Measurements from ENCODE around the gene JARID2.

The JARID2 gene

DNA sequence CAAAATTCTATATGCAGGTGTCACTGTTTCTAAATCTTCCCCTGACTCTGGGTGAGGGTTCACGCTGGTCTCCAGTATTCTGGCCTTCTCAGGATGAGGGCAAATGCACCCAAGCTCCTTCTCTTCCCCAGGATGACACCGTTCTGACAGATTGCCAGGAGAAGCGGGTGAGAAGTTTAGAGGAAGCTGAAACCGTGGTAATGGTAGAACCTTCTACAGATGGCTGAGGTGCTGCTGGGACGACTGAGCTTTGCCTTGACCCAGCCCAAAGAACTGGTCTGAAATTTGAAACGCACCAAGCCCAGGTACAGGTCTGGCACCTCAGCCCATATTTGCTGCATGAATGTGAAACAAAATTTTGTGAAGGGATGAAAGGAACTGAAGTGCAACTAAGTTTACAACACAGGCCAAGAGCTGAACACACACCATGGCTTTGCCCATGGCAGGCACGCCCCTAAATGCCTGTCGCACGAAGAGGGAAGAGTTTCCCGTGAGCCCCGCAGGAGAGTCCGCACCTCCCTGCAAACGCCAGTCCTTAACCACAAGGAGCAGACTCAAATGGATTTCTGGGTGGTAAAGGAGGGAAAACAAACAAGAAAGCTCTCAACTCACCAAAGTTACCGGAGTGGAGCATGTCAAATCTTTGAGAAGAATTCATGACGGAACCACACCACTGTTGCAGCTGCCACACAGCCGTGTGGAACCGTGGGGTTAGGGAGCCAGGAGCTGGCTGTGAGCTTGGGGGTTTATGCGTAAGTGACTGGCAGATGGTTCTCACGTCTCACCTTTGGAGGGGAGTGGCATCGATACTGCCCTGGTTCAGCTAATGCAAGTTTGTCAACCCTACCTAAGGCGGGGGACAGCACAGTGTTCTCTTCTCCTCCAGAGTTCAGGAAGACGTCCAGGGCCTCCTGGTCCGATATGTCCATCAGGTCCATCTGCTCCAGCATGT, 278.1 kb downstream of the JARID2 start:
- Histone ChIP-seq H3K4me1 (ENCODE audit: insufficient read depth, low read length) (no peaks in the 10 kb centered on the region), H3K36me3 (ENCODE audit: insufficient read depth, low read length) (peaks cover 23% of the 10 kb centered on the region), H3K9ac (ENCODE audit: low read depth, low read length) (no peak overlapping the region), H3K9me3 (ENCODE audit: control insufficient read depth, insufficient read depth, low read length) (no peaks in the 10 kb centered on the region; the same call in 1 of the 2 replicates)

GRCh38 chr6:15524861-15525401, 279.1 kb downstream of the JARID2 start:
- H3K9me3 ChIP-seq (ENCODE audit: control insufficient read depth, insufficient read depth, low read length) = no peaks in the 10 kb centered on the region; the same call in 1 of the 2 replicates
- no peaks in the 10 kb centered on the region for H3K4me1 ChIP-seq (ENCODE audit: insufficient read depth, low read length)
- H3K36me3 ChIP-seq (ENCODE audit: insufficient read depth, low read length) = peaks cover 17% of the 10 kb centered on the region
- no peak overlapping the region for H3K9ac ChIP-seq (ENCODE audit: low read depth, low read length)

DNA sequence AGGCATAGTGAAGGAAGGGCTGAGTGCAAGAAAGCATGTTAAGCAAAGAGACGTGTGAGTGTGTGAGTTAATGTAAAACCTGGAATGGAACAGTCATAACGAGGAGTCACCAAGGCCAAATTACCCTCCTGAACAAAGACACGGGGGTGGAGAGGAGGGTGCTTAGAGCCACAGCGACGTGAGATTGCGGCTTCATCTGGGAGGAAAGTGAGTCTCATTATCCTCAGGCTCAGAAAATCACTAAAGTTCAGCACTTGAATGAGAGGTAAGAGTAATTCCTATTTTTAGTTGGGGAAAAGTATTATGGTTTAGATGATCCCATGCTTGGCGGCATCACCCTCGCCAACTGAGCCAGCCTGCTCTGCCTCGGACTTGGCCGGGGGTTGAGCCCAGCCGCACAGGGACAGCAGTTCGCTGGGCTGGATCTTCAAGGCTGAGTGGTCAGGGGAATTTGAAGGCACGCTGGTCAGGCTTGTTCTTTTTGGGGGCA, 280.4 kb downstream of the JARID2 start:
- Histone ChIP-seq H3K9ac (ENCODE audit: low read depth, low read length) (no peak overlapping the region), H3K4me1 (ENCODE audit: insufficient read depth, low read length) (no peaks in the 10 kb centered on the region), H3K9me3 (ENCODE audit: control insufficient read depth, insufficient read depth, low read length) (no peaks in the 10 kb centered on the region; the same call in 1 of the 2 replicates), H3K36me3 (ENCODE audit: insufficient read depth, low read length) (peaks cover 8% of the 10 kb centered on the region)

GRCh38 chr6:15527838-15528617, 282.2 kb downstream of the JARID2 start:
- peaks cover 3% of the 10 kb centered on the region for H3K36me3 ChIP-seq (ENCODE audit: insufficient read depth, low read length)
- H3K9ac ChIP-seq (ENCODE audit: low read depth, low read length) = no peak overlapping the region
- H3K9me3 ChIP-seq (ENCODE audit: control insufficient read depth, insufficient read depth, low read length) = no peaks in the 10 kb centered on the region; the same call in 1 of the 2 replicates
- H3K4me1 ChIP-seq (ENCODE audit: insufficient read depth, low read length) = no peaks in the 10 kb centered on the region

DNA sequence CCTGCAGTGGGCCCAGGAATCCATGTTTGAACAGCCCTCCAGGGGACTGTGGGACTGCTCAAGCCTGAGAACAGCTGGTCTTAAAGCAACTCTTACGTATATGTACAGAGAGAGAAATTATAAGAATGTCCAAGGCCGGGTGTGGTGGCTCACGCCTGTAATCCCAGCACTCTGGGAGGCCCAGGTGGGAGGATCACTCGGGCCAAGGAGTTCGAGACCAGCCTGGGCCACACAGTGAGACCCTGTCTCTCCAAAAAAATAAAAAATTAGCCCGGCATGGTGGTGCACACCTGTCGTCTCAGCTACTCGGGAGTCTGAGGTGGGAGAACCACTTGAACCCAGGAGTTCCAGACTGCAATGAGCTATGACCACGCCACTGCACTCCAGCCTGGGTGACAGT, 283.0 kb downstream of the JARID2 start:
- Histone ChIP-seq H3K36me3 (ENCODE audit: insufficient read depth, low read length) (no peaks in the 10 kb centered on the region; the same call in none of the 2 replicates), H3K9me3 (ENCODE audit: control insufficient read depth, insufficient read depth, low read length) (no peaks in the 10 kb centered on the region; the same call in 1 of the 2 replicates), H3K9ac (ENCODE audit: low read depth, low read length) (no peak overlapping the region), H3K4me1 (ENCODE audit: insufficient read depth, low read length) (no peaks in the 10 kb centered on the region)

GRCh38 chr6:15530411-15530810, 284.5 kb downstream of the JARID2 start:
- no peaks in the 10 kb centered on the region for H3K4me1 ChIP-seq (ENCODE audit: insufficient read depth, low read length)
- no peak overlapping the region for H3K9ac ChIP-seq (ENCODE audit: low read depth, low read length)
- no peaks in the 10 kb centered on the region; the same call in none of the 2 replicates for H3K36me3 ChIP-seq (ENCODE audit: insufficient read depth, low read length)
- no peaks in the 10 kb centered on the region for H3K9me3 ChIP-seq (ENCODE audit: control insufficient read depth, insufficient read depth, low read length)

DNA sequence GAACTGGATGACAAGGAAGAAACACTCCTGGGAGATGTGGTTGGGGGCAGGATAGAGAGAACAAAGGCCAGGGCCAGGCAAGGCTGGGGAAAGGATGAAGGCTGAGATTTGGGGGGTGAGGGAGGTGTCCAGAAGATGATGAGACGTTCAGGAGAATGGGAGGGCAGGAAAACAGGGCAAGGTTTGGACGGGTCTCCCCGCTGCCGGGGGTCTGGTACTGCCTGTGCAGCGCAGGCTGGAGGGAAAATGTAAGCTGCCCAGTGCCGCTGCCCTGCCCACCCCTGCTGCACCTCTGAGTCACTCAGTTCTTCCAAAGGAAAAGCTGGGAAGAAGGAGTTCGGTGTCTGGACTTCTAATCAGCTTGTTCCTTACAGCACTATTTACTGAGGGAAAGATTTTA, 286.1 kb downstream of the JARID2 start:
- no peaks in the 10 kb centered on the region for H3K4me1 ChIP-seq (ENCODE audit: insufficient read depth, low read length)
- peaks cover 3% of the 10 kb centered on the region for H3K36me3 ChIP-seq (ENCODE audit: insufficient read depth, low read length)
- no peak overlapping the region for H3K9ac ChIP-seq (ENCODE audit: low read depth, low read length)
- no peaks in the 10 kb centered on the region for H3K9me3 ChIP-seq (ENCODE audit: control insufficient read depth, insufficient read depth, low read length)

GRCh38 chr6:15533379-15534026, 287.6 kb downstream of the JARID2 start:
- H3K9ac ChIP-seq (ENCODE audit: low read depth, low read length) = no peak overlapping the region
- H3K9me3 ChIP-seq (ENCODE audit: control insufficient read depth, insufficient read depth, low read length) = no peaks in the 10 kb centered on the region; the same call in 1 of the 2 replicates
- no peaks in the 10 kb centered on the region for H3K4me1 ChIP-seq (ENCODE audit: insufficient read depth, low read length)
- peaks cover 3% of the 10 kb centered on the region for H3K36me3 ChIP-seq (ENCODE audit: insufficient read depth, low read length)

GRCh38 chr6:15534974-15535373, 289.1 kb downstream of the JARID2 start:
- H3K9ac ChIP-seq (ENCODE audit: low read depth, low read length) = no peak overlapping the region
- H3K4me1 ChIP-seq (ENCODE audit: insufficient read depth, low read length) = no peaks in the 10 kb centered on the region
- no peaks in the 10 kb centered on the region; the same call in 1 of the 2 replicates for H3K9me3 ChIP-seq (ENCODE audit: control insufficient read depth, insufficient read depth, low read length)
- H3K36me3 ChIP-seq (ENCODE audit: insufficient read depth, low read length) = peaks cover 3% of the 10 kb centered on the region; the same call in 1 of the 2 replicates

- Histone ChIP-seq H3K36me3 (ENCODE audit: insufficient read depth, low read length) (peaks cover 3% of the 10 kb centered on the region; the same call in 1 of the 2 replicates), H3K9ac (ENCODE audit: low read depth, low read length) (no peak overlapping the region), H3K9me3 (ENCODE audit: control insufficient read depth, insufficient read depth, low read length) (no peaks in the 10 kb centered on the region; the same call in 1 of the 2 replicates), H3K4me1 (ENCODE audit: insufficient read depth, low read length) (no peaks in the 10 kb centered on the region)
These were observed 289.8 kb downstream of the JARID2 start for GRCh38 chr6:15535495-15536197.

DNA sequence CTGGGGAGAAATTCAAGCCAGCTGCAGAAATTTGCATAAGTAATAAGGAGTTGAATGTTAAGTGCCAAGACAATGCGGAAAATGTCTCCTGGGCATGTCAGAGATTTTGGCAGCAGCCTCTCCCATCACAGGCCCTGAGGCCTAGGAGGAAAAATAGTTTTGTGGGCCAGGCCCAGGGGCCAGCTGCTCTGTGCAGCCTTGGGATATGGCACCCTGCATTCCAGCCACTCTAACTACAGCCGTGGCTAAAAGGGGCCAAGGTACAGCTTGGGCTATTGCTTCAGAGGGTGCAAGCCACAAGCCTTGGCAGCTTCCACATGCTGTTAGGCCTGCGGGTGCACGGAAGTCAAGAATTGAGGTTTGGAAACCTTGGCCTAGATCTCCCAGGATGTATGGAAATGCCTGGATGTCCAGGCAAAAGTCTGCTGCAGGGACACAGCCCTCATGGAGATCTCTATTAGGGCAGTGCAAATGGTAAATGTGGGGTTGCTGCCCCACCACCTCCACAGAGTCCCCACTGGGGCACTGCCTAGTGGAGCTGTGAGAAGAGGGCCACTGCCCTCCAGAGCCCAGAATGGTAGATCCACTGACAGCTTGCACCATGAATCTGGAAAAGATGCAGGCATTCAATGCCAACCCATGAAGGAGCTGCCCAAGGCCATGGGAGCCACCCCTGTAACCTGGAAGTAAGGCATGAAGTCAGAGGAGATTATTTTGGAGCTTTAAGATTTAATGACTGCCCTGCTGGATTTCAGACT, 290.5 kb downstream of the JARID2 start:
- peaks cover 3% of the 10 kb centered on the region; the same call in 1 of the 2 replicates for H3K36me3 ChIP-seq (ENCODE audit: insufficient read depth, low read length)
- no peak overlapping the region for H3K9ac ChIP-seq (ENCODE audit: low read depth, low read length)
- no peaks in the 10 kb centered on the region for H3K4me1 ChIP-seq (ENCODE audit: insufficient read depth, low read length)
- no peaks in the 10 kb centered on the region; the same call in 1 of the 2 replicates for H3K9me3 ChIP-seq (ENCODE audit: control insufficient read depth, insufficient read depth, low read length)

GRCh38 chr6:15538106-15538505, 292.2 kb downstream of the JARID2 start:
- Histone ChIP-seq H3K36me3 (ENCODE audit: insufficient read depth, low read length) (0 out of 2 replicates have a peak, but pooled peaks cover 3% of the 10 kb centered on the region), H3K9ac (ENCODE audit: low read depth, low read length) (no peak overlapping the region), H3K9me3 (ENCODE audit: control insufficient read depth, insufficient read depth, low read length) (no peaks in the 10 kb centered on the region; the same call in 1 of the 2 replicates), H3K4me1 (ENCODE audit: insufficient read depth, low read length) (no peaks in the 10 kb centered on the region)

All from ES-I3 (cell line).